ENCODE measurements around the gene RNPEP.

DNA sequence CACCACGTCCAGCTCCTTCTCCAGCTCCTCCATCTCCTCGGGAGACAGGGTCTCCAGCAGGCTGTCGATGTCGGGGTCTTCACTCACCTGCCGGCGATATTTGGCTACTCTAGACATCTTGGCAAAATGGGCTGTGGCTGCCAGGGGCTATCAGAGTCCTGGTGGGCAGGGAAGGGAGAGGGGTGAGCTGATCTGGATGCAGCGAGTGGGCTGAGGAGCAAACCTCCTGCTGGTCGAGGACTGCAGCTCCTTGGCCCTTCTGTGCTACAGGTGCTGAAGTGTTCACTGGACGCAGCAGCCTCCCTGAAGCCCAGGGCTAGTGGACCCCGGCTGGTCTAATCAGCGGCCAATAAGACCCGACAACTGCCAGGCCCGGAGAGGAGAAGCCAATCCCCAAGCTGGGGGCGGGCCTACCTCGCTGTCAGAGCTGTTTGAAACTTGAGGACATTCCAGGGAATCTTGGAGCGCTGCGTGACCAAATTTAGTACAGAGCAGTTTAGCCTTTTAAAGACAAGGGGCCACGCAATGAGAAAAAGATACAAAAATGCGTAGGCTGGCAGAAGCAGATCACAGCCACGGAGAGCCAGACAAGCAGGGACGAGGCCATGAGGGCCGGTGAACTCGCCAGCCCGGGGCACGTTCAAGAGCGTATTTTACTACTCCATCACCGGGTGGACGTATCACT lies 36.1 kb upstream of the RNPEP start, which contains the start of gene LMOD1:
- TF ChIP-seq, protein P1, sequence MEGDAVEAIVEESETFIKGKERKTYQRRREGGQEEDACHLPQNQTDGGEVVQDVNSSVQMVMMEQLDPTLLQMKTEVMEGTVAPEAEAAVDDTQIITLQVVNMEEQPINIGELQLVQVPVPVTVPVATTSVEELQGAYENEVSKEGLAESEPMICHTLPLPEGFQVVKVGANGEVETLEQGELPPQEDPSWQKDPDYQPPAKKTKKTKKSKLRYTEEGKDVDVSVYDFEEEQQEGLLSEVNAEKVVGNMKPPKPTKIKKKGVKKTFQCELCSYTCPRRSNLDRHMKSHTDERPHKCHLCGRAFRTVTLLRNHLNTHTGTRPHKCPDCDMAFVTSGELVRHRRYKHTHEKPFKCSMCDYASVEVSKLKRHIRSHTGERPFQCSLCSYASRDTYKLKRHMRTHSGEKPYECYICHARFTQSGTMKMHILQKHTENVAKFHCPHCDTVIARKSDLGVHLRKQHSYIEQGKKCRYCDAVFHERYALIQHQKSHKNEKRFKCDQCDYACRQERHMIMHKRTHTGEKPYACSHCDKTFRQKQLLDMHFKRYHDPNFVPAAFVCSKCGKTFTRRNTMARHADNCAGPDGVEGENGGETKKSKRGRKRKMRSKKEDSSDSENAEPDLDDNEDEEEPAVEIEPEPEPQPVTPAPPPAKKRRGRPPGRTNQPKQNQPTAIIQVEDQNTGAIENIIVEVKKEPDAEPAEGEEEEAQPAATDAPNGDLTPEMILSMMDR (IDR thresholded peaks at IDR 0.05) = peak in 1 of 3 experiments; percentile 6
- peak; percentile 98 to 100 for TF ChIP-seq POLR2AphosphoS5 (IDR thresholded peaks at IDR 0.05)

Data from esophagus muscularis mucosa (tissue), 3 donors.